ENCODE data around the gene ZNF385D.

The ZNF385D gene

GRCh38 chr3:21601178-21601577 lies 149.8 kb downstream of the ZNF385D start:
- DNase-seq (ENCODE audit: low read depth): no peak

GRCh38 chr3:21599890-21600289 lies 151.1 kb downstream of the ZNF385D start:
- no peak for DNase-seq (ENCODE audit: low read depth)

- DNase-seq (ENCODE audit: low read depth): no peak
These were observed 158.2 kb downstream of the ZNF385D start for GRCh38 chr3:21592828-21593227.

GRCh38 chr3:21587894-21588293 lies 163.1 kb downstream of the ZNF385D start:
- DNase-seq (ENCODE audit: low read depth): no peak

GRCh38 chr3:21585216-21585740 lies 165.7 kb downstream of the ZNF385D start:
- no peak for DNase-seq (ENCODE audit: low read depth)

- no peak for DNase-seq (ENCODE audit: low read depth)
These were observed 177.7 kb downstream of the ZNF385D start for GRCh38 chr3:21573291-21573690.

- no peak for DNase-seq (ENCODE audit: low read depth)
These were observed 186.5 kb downstream of the ZNF385D start for GRCh38 chr3:21564531-21564930.

- no peak for DNase-seq (ENCODE audit: low read depth)
These were observed 188.8 kb downstream of the ZNF385D start for GRCh38 chr3:21562243-21562642.

- no peak for DNase-seq (ENCODE audit: low read depth)
These were observed 189.5 kb downstream of the ZNF385D start for GRCh38 chr3:21561472-21561871.

- no peak for DNase-seq (ENCODE audit: low read depth)
These were observed 200.0 kb downstream of the ZNF385D start for GRCh38 chr3:21551019-21551418.

- no peak for DNase-seq (ENCODE audit: low read depth)
These were observed 206.9 kb downstream of the ZNF385D start for GRCh38 chr3:21544076-21544462.

GRCh38 chr3:21543380-21544075 lies 207.5 kb downstream of the ZNF385D start:
- DNase-seq (ENCODE audit: low read depth): no peak

- DNase-seq (ENCODE audit: low read depth): no peak
These were observed 208.2 kb downstream of the ZNF385D start for GRCh38 chr3:21542656-21543379.

- DNase-seq (ENCODE audit: low read depth): no peak
These were observed 210.7 kb downstream of the ZNF385D start for GRCh38 chr3:21540265-21540664.

GRCh38 chr3:21534462-21534861 lies 216.5 kb downstream of the ZNF385D start:
- no peak for DNase-seq (ENCODE audit: low read depth)

GRCh38 chr3:21533002-21533401 lies 218.0 kb downstream of the ZNF385D start:
- DNase-seq (ENCODE audit: low read depth): no peak

GRCh38 chr3:21531909-21532308 lies 219.1 kb downstream of the ZNF385D start:
- DNase-seq (ENCODE audit: low read depth): no peak

GRCh38 chr3:21528291-21528995 lies 222.6 kb downstream of the ZNF385D start:
- DNase-seq (ENCODE audit: low read depth): no peak

GRCh38 chr3:21526461-21526860 lies 224.5 kb downstream of the ZNF385D start:
- DNase-seq (ENCODE audit: low read depth): no peak

GRCh38 chr3:21524133-21524532 lies 226.9 kb downstream of the ZNF385D start:
- no peak for DNase-seq (ENCODE audit: low read depth)

- DNase-seq (ENCODE audit: low read depth): no peak
These were observed 230.7 kb downstream of the ZNF385D start for GRCh38 chr3:21520106-21520963.

GRCh38 chr3:21517184-21517583 lies 233.8 kb downstream of the ZNF385D start:
- no peak for DNase-seq (ENCODE audit: low read depth)

Measured in stimulated activated CD8-positive, alpha-beta memory T cell treated with anti-CD3 and anti-CD28 coated beads, Interleukin-15, amount 100 ng/mL, for 24 hours (primary cell).